ENCODE measurements around the gene PDXK.

Gene PDXK

DNA sequence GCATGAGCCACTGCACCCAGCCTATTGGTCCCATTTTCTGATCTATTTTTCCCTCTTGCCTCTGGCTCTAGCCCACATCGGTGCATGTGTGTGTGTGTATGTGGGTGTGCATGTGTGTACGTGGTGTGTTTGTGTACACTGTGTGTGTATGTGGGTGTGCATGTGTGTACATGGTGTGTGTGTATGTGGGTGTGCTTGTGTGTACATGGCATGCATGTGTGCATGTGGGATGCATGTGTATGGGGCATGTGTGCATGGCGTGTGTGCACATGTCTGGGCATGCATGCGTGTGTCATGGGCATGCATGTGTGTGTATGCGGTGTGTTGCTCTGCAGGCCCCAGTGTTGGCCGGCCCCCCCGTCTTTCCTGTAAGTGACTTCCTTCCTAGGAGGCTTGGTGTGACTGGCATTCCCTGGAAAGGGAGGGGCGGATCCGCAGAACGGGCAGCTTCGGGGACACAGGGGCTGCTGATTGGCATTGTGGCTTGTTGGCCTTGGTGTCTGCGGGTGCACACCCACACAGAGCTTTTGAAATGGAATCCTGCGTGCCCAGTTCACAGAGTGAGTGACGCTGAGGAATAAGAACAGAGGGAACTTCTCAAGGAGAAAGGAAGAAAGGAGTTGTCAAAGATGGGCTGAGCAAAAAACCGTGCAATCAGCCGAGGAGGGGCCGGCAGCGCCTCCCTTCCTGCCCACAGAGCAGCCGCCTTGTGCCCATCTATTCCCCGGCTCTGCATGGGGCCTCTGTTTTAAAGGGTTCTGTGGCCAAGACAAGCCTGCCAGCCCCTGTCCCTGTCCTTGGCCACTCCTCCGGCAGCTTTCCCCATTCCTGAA, 8.0 kb downstream of the PDXK start:
- no peak for DNase-seq (ENCODE audit: low spot score)

DNA sequence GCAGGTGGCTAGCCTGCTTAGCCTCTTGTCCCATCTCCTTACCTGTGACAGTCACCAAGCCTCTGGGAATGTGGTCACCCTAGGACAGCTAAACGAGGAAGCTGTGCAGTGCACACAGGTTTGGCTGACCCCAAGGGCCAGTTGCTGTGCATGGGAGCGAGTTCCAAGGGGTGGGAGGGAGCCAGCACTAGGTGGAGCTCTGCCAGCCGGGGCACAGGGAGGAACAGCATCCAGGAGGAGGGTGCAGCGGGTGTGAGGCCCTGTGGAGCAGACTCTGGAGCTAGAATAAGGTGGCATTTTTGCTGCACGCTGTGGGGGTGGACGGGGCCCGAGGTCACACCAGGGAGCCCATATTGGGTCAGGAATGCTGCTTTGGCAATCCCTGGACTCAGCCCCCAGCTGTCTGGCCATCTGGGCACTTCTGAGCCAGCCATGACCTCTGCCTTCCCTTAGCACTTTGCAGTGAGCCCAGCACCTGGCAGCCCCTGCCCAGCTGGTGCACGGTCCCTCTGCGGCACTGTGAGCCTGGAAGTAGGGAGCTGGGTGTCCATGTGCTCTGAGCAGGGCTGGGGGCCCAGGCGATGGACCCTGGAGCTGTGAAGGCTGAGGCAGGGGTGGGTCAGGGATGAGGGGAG, 8.7 kb downstream of the PDXK start:
- DNase-seq (ENCODE audit: low spot score): no peak

DNA sequence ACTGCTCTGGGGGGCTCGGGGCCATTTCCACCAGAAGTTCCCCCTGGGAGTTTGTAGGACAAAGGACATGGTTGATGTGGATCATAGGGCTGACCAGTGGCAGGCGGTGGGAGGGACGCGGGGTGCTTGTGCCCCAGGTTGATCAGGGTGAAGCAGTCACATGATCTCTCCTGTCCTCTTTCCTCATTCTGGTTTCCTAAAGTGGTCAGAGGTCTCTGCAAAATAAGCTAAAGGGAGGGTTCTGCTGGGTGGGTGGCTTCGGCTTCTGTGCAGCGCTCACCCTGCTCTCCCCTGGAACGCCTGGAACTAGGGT, 9.2 kb downstream of the PDXK start:
- no peak for DNase-seq (ENCODE audit: low spot score)

DNA sequence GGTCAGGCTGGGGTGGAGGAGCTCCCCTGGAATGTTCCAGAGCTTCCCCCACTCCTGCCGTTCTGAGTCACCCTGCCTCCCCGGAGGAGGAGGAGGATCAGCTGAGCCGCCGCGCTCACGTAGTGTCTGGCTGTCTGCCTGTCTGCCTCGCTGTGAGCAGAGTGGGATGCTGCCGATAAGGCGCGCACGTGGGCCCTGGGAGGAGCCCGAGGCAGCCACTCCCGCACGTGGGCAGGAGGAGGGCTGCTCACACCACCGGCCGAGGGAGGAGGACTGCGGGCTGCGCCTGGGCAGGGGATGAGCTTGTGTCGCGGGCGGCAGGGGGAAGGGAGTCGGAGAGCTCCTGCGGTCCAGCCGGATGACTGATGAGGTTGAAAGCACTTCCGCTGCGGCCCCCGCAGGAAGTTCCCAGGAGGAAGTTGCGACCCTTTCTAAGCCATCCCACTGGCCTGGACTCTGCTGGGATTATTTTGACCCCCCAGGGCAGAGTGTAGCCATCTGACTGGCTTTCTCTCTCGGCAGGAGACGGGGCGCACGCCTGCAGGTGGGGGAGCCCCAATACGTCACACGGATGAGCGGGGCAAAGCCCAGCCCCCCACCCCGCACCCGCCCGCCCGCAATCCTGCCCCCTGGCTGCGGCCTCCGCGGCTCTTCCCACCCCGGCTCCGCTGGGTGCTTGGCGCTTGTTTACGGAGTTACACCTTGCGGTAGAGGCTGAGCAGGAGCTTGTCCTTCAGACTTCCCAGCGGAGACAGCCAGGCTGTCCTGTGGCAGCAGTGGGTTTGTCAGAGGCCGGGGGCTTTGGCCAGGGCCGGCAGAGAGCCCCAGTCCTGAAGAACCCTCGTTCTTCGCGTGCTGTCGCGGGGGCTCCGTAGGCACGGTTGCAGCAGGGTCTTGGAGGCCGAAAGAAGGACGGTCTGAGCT, 9.8 kb downstream of the PDXK start:
- peak; percentile 82 for DNase-seq (ENCODE audit: low spot score)

DNA sequence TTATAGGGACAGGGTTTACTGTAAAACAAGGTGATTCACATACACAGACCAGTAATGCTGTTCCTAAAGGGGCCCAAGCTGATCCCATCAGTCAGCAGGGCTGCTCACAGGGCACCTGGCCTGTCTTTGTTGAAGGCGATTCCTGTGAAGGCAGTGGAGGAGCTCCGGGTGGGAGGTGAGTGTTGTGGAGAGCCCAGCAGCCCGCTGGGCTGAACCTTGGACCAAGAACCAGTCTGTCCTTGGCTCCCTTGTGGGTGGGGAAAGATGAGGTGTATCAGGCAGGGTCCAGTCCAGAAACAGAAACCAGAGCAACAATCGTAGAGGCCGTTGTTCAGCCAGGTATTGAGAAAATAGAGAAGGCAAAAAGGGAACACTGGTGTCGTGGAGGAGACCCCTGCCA, 12.5 kb downstream of the PDXK start:
- no peak for DNase-seq (ENCODE audit: low spot score)

DNA sequence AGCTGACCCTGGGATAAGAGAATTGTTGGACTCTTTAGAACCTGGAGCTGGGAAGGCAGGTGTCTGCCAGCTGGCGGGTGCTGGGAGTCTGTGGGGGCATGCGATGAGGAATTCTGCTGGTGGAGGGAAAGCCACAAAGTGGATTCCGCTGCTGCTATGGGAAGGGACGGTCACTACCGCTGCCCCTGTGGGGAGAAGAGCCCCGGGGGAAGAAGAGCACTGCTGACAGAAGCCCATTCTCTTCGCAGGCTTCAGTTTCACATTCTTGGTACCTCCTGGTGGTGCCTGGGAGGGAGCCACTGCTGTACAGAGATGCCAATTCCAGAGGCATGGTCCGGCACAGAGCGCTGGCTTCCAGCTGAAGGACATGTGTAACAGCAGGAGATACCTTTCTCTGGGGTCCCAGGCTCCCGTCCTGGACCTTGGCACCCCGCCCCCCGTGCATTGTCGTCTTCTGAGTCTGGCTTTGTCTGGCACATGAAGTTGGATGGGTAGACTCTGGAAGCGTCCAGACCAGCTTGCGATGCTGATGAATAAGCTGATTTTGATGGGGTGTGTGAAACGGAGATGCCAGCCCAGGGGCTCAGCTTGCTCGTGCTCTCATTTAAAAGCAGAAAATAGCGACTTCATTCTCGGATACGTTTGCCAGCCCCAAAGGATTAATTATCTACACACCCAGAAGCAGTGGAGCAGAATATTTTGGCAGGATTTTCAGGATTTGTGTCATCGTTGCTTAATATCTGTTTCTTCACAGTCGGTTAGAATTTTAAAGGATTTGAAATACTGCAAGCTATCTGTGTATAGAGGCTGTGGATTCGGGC, 13.2 kb downstream of the PDXK start:
- DNase-seq (ENCODE audit: low spot score): no peak

GRCh38 chr21:43733060-43733459, 14.1 kb downstream of the PDXK start:
- DNase-seq (ENCODE audit: low spot score): no peak

GRCh38 chr21:43733529-43734071, 14.7 kb downstream of the PDXK start:
- DNase-seq (ENCODE audit: low spot score): no peak

DNA sequence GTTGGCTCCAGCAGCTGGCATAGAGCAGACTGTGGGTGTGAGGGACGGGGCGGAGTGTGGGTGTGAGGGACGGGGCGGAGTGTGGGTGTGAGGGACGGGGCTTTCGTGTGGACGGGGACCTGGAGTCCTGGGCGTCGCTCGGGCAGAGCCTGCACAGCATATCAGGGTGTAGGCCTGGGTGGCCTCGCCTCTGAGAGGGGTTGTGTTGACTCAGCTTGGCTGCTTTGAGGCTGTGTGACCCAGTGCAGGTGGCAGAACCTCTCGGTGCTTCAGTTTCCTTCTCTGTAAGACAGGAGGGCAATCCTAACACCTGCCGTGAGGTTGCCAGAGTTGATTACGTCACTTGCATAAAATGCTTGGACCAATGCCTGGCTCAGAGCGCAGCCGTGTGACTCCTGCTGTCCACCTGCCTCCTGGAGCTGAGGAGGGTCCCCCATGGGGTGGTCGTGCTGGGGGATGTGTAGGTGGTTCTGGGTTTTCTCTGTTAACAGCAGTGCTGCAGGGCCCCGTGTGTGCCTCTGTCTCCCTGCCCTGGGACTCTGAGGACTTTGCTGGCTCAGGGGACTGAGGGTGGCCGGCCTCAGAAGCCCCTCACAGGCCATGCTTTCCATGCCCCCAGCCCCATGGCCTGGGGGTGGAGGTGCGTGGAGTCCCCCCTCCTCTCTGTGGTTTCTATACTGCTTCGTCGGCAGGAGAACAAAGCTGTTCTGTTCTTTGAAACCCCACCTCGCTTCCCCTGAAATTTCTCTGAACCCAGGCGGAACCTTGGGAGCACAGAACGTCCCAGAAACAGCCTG, 15.4 kb downstream of the PDXK start:
- DNase-seq (ENCODE audit: low spot score): no peak

DNA sequence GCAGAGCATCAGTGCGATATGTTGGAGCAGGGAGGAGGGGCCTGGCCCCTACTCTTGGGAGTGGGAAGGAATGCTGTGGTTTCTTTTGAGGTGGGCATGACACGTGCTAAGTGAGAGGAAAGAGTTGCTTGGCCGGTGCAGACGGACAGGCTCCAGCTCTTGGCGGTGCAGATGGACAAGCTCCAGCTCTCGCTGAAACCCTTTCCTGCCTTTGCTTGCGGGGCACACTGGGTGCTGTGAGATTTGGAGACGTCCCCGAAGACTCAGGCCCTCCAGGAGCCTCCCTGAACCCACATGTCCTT, 15.9 kb downstream of the PDXK start:
- no peak for DNase-seq (ENCODE audit: low spot score)

DNA sequence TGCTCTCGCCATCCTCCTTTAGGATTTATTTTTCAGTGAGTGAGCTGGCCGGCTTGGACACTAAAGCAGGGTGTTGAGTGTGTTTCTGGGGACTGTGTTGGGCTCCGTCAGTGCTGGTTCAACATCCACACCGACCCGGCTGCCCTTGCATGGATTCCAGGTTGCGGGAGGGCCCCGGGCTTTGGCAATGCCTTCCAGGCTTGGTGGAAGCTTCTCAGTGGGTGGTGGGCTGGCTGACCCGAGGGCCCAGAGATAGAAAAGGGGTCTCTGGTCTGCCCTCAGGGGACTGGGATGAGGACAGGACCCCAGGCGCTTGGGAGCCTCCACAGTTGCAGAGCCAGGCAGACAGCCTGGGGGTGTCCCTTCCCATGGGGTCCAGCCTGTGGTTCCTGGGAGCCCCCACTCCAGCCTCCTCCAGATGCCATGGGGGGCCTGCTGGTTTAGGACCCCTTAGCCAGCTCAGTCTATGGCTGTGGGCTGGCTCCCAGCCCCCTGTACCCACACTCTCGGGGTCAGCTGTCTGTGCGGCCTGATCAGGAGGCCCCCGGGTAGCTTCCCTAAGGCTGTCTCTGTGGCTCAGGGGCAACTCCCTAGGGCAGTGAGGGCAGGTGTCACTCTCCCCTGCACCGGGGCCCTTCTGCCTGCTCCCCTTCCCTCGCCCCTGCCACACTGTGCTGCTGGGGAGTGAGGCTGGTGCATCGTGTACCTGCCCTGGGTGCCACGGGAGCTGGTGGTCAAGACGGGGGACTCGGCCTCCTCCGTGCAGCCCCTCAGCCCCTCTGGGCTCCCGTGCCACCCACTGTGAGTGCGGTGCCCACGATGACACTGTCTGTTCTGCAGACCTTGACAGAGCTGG, 16.5 kb downstream of the PDXK start:
- DNase-seq (ENCODE audit: low spot score): no peak

- no peak for DNase-seq (ENCODE audit: low spot score)
Measured at GRCh38 chr21:43736224-43736883, 17.4 kb downstream of the PDXK start.

GRCh38 chr21:43737158-43737950, 18.4 kb downstream of the PDXK start:
- DNase-seq (ENCODE audit: low spot score): no peak

- DNase-seq (ENCODE audit: low spot score): no peak
Measured at GRCh38 chr21:43739621-43740435, 20.9 kb downstream of the PDXK start.

GRCh38 chr21:43740497-43741156, 21.7 kb downstream of the PDXK start:
- no peak for DNase-seq (ENCODE audit: low spot score)

DNA sequence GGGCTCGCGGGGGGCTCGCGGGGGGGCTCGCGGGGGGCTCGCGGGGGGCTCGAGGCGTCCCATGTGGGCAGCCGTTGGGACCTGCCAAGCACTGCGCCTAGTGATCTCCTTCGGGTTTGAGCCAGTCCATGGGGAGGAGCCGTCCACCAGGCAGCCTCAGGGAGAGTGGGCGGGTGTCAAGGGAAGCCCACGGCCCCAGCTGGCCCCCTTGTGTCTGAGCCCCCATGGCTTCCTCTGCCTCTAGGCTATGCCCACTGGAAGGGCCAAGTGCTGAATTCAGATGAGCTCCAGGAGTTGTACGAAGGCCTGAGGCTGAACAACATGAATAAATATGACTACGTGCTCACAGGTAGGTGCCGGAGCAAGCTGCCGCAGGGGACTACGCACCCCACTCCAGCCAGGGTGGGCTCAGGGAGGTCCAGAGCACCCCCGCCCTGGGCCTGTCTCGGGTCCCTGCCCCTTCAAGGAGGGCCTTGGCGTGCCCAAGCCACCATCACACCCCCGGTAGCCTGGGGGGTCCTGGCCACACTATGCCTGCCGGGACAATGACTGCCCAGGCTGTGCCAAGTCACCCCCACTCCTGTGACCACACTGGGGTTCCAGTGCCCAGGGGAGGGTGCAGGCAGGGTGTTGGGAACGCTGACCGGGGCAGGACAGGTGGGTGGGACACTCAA, 22.6 kb downstream of the PDXK start:
- DNase-seq (ENCODE audit: low spot score): no peak

- DNase-seq (ENCODE audit: low spot score): no peak
Measured at GRCh38 chr21:43743947-43744346, 25.0 kb downstream of the PDXK start.
